Chondrocyte (in vitro differentiated cells): ENCODE measurements around the gene LYRM4. TPM values are rescaled to one million over a fixed set of nuclear protein-coding genes. Genes with fewer than 3 reads are reported as not detected.
"Not testable (repeated sequence)": the region's sequence is repeated elsewhere in the genome, so short reads cannot be mapped to it uniquely, and the experiment has no call there.

Source experiments
- DNase-seq: peaks from one replicate; pipeline ENCODE4 v3.0.0; 2021; ENCODE audit warnings: mixed read lengths, low spot score
- H3K27ac Mint-ChIP-seq: one replicate; pipeline ENCODE4 v1.8.0; 2021; ENCODE audit warnings: mild to moderate bottlenecking, moderate library complexity, mixed read lengths; ENCODE audit not compliant: unreplicated experiment
- H3K27me3 Mint-ChIP-seq: 2 replicates; pipeline ENCODE4 v1.8.0; 2021; ENCODE audit warnings: low read depth, mixed read lengths
- H3K36me3 Mint-ChIP-seq: 2 replicates; pipeline ENCODE4 v1.8.0; 2021; ENCODE audit warnings: low read depth, mixed read lengths
- H3K4me1 Mint-ChIP-seq: 2 replicates; pipeline ENCODE4 v1.8.0; 2021; ENCODE audit warnings: low read depth, mild to moderate bottlenecking, mixed read lengths
- H3K4me3 Mint-ChIP-seq: one replicate; pipeline ENCODE4 v1.8.0; 2021; ENCODE audit warnings: mild to moderate bottlenecking, moderate library complexity, mixed read lengths; ENCODE audit not compliant: unreplicated experiment
- H3K9me3 Mint-ChIP-seq: 2 replicates; pipeline ENCODE4 v1.8.0; 2021; ENCODE audit warnings: low read depth, mixed read lengths
- total RNA-seq: library from RNA; stranded (reverse); gene quantifications from 3 replicates; pipeline ENCODE4 v1.2.1, GENCODE V29; 2021
- TF ChIP-seq, protein P1 (sequence below): fragments of 200-600 bp; sonication (generic); IDR thresholded peaks from 2 replicates; pipeline ENCODE4 v1.5.0; 2021; ENCODE audit warnings: antibody characterized with exemption, mild to moderate bottlenecking, moderate library complexity

The LYRM4 gene
- total RNA-seq, 1 donor from 2014 or later, result 18.0 TPM

DNA sequence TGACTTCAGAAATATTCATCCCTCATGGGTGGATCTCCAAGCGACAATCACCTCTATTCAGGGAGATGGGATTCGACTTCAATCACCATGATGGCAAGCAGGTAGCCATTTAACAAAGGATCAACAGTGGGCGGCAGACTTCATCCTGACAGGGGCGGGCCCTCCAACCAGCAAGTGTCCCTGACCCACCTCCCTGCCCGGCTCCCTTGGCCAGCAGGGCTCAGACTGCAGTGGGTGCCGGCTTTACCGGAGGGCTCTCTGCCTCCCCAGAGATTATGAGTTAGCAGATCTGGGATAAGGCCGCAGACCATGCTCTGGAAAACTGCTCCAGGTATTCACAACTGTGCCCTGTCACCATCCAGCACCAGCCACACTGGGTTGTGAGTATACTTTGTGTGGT lies 136.2 kb downstream of the LYRM4 start:
- no peaks in the 10 kb centered on the region for H3K36me3 Mint-ChIP-seq
- no peaks in the 10 kb centered on the region for H3K27me3 Mint-ChIP-seq
- peaks cover 7% of the 10 kb centered on the region for H3K9me3 Mint-ChIP-seq
- TF ChIP-seq, protein P1, sequence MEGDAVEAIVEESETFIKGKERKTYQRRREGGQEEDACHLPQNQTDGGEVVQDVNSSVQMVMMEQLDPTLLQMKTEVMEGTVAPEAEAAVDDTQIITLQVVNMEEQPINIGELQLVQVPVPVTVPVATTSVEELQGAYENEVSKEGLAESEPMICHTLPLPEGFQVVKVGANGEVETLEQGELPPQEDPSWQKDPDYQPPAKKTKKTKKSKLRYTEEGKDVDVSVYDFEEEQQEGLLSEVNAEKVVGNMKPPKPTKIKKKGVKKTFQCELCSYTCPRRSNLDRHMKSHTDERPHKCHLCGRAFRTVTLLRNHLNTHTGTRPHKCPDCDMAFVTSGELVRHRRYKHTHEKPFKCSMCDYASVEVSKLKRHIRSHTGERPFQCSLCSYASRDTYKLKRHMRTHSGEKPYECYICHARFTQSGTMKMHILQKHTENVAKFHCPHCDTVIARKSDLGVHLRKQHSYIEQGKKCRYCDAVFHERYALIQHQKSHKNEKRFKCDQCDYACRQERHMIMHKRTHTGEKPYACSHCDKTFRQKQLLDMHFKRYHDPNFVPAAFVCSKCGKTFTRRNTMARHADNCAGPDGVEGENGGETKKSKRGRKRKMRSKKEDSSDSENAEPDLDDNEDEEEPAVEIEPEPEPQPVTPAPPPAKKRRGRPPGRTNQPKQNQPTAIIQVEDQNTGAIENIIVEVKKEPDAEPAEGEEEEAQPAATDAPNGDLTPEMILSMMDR, result no peak
- no peak overlapping the region for H3K27ac Mint-ChIP-seq
- peaks cover 19% of the 10 kb centered on the region for H3K4me1 Mint-ChIP-seq
- DNase-seq, result no peak
- H3K4me3 Mint-ChIP-seq, result no peak overlapping the region

GRCh38 chr6:5123296-5124143 lies 137.2 kb downstream of the LYRM4 start:
- peaks cover 19% of the 10 kb centered on the region for H3K4me1 Mint-ChIP-seq
- no peaks in the 10 kb centered on the region for H3K36me3 Mint-ChIP-seq
- no peak overlapping the region for H3K27ac Mint-ChIP-seq
- TF ChIP-seq, protein P1, result no peak
- no peak for DNase-seq
- H3K4me3 Mint-ChIP-seq, result no peak overlapping the region
- no peaks in the 10 kb centered on the region for H3K27me3 Mint-ChIP-seq
- H3K9me3 Mint-ChIP-seq, result peaks cover 7% of the 10 kb centered on the region

- Mint-ChIP-seq H3K9me3 (peaks cover 7% of the 10 kb centered on the region), H3K4me3 (no peak overlapping the region), H3K27me3 (no peaks in the 10 kb centered on the region), H3K36me3 (no peaks in the 10 kb centered on the region), H3K27ac (no peak overlapping the region), H3K4me1 (peaks cover 19% of the 10 kb centered on the region)
- TF ChIP-seq, protein P1, result no peak
- DNase-seq, result no peak
Measured at GRCh38 chr6:5122504-5123112, 138.1 kb downstream of the LYRM4 start.

- Mint-ChIP-seq H3K4me3 (no peak overlapping the region), H3K27me3 (no peaks in the 10 kb centered on the region), H3K36me3 (no peaks in the 10 kb centered on the region), H3K27ac (no peak overlapping the region), H3K9me3 (peaks cover 7% of the 10 kb centered on the region), H3K4me1 (peaks cover 19% of the 10 kb centered on the region)
- no peak for DNase-seq
- TF ChIP-seq, protein P1, result no peak
Measured at GRCh38 chr6:5121956-5122355, 138.8 kb downstream of the LYRM4 start.

DNA sequence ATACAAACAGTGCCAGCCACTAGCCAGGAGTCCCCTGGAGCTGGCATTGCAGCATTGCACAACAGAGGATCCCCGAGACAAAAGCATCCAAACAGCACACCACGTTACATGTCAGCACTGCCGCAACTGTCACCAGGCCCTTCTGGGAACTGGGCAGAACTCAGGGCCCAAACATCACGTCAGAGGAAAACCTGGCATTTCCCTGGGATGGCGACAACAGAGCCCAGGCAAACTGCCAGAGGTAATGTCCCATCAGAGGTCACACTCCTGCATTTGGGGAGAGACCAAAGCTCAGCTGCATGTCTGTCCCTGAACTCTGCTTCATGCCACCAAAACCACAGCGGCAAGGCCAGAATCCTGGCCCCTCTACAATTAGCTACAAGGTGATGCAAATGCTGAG lies 139.3 kb downstream of the LYRM4 start:
- H3K4me3 Mint-ChIP-seq, result no peak overlapping the region
- H3K27me3 Mint-ChIP-seq, result no peaks in the 10 kb centered on the region
- TF ChIP-seq, protein P1, result no peak
- H3K27ac Mint-ChIP-seq, result no peak overlapping the region
- no peaks in the 10 kb centered on the region for H3K36me3 Mint-ChIP-seq
- no peak for DNase-seq
- H3K9me3 Mint-ChIP-seq, result peaks cover 4% of the 10 kb centered on the region
- peaks cover 17% of the 10 kb centered on the region for H3K4me1 Mint-ChIP-seq

- H3K27ac Mint-ChIP-seq, H3K9me3 Mint-ChIP-seq, H3K27me3 Mint-ChIP-seq, H3K4me1 Mint-ChIP-seq, DNase-seq, H3K36me3 Mint-ChIP-seq, H3K4me3 Mint-ChIP-seq: not testable (repeated sequence)
Measured at GRCh38 chr6:5120543-5120942, 140.2 kb downstream of the LYRM4 start.
